IMR-90 (cell line): ENCODE data around the gene HSF2.

ENCODE experiments used
- CTCF ChIP-seq: conservative IDR thresholded peaks from 2 replicates; pipeline ENCODE4 v1.5.1; 2012; ENCODE audit warnings: mild to moderate bottlenecking, low read depth, low read length, improper control_type of control experiment
- ELK1 ChIP-seq: fragments of 150-350 bp; IDR thresholded peaks from 2 replicates; pipeline ENCODE4 v1.6.1; 2016; ENCODE audit warnings: low read depth, mild to moderate bottlenecking, low read length, moderate library complexity, borderline replicate concordance
- MAFK ChIP-seq: IDR thresholded peaks from 2 replicates; pipeline ENCODE4 v1.6.1; 2012; ENCODE audit warnings: low read depth, low read length, improper control_type of control experiment
- POLR2A ChIP-seq: IDR thresholded peaks from 2 replicates; pipeline ENCODE4 v1.6.1; 2012; ENCODE audit warnings: mild to moderate bottlenecking, low read depth, low read length
- RAD21 ChIP-seq: IDR thresholded peaks from 2 replicates; pipeline ENCODE4 v1.6.1; 2012; ENCODE audit warnings: low read length, improper control_type of control experiment
- RFX5 ChIP-seq: IDR thresholded peaks from 2 replicates; pipeline ENCODE4 v1.8.0; 2012; ENCODE audit warnings: low read depth, mild to moderate bottlenecking, low read length, moderate library complexity
- USF2 ChIP-seq: fragments of 150-350 bp; IDR thresholded peaks from 2 replicates; pipeline ENCODE4 v1.6.1; 2017; ENCODE audit warnings: mild to moderate bottlenecking, antibody characterized with exemption, low read length, low read depth

- TF ChIP-seq ELK1 (no peak), POLR2A (no peak), CTCF (no peak), RAD21 (no peak), RFX5 (no peak), MAFK (no peak), USF2 (no peak)
These were observed 8.3 kb downstream of the HSF2 start for GRCh38 chr6:122407712-122408111.
